ENCODE data around the gene SLC16A8.

SLC16A8 gene

GRCh38 chr22:38086001-38086845 lies 2.2 kb upstream of the SLC16A8 start:
- H3K4me3 ChIP-seq (ENCODE audit: low read length), result no peak overlapping the region
- no peak for DNase-seq (ENCODE audit: low read depth)
- TF ChIP-seq CTCF (conservative IDR thresholded peaks at IDR 0.05; ENCODE audit: low read length), result no peak

- no peak for TF ChIP-seq CTCF (conservative IDR thresholded peaks at IDR 0.05; ENCODE audit: low read length)
- H3K4me3 ChIP-seq (ENCODE audit: low read length), result no peak overlapping the region
- no peak for DNase-seq (ENCODE audit: low read depth)
Observed at GRCh38 chr22:38085501-38085900, 1.5 kb upstream of the SLC16A8 start.

- H3K4me3 ChIP-seq (ENCODE audit: low read length), result no peak overlapping the region
- TF ChIP-seq CTCF (conservative IDR thresholded peaks at IDR 0.05; ENCODE audit: low read length), result no peak
- DNase-seq (ENCODE audit: low read depth), result no peak
Observed at GRCh38 chr22:38085056-38085455, 1.1 kb upstream of the SLC16A8 start.

- DNase-seq (ENCODE audit: low read depth), result no peak
- no peak for TF ChIP-seq CTCF (conservative IDR thresholded peaks at IDR 0.05; ENCODE audit: low read length)
- no peak overlapping the region for H3K4me3 ChIP-seq (ENCODE audit: low read length)
Observed at GRCh38 chr22:38082986-38083710, 836 bp downstream of the SLC16A8 start.

- no peak overlapping the region for H3K4me3 ChIP-seq (ENCODE audit: low read length)
- no peak for DNase-seq (ENCODE audit: low read depth)
- TF ChIP-seq CTCF (conservative IDR thresholded peaks at IDR 0.05; ENCODE audit: low read length), result no peak
Observed at GRCh38 chr22:38081941-38082828, 1.8 kb downstream of the SLC16A8 start.

- no peak overlapping the region for H3K4me3 ChIP-seq (ENCODE audit: low read length)
Observed at GRCh38 chr22:38081636-38081940, 2.4 kb downstream of the SLC16A8 start.

More at GRCh38 chr22:38081636-38081940, 2.4 kb downstream of the SLC16A8 start:
- no peak for TF ChIP-seq CTCF (conservative IDR thresholded peaks at IDR 0.05; ENCODE audit: low read length)
- no peak for DNase-seq (ENCODE audit: low read depth)

Measured in AG10803 (cell line).